ENCODE results near the gene GOLGA6L10.
"Not testable (repeated sequence)": the region's sequence is repeated elsewhere in the genome, so short reads cannot be mapped to it uniquely, and the experiment has no call there.

The GOLGA6L10 gene, protein sequence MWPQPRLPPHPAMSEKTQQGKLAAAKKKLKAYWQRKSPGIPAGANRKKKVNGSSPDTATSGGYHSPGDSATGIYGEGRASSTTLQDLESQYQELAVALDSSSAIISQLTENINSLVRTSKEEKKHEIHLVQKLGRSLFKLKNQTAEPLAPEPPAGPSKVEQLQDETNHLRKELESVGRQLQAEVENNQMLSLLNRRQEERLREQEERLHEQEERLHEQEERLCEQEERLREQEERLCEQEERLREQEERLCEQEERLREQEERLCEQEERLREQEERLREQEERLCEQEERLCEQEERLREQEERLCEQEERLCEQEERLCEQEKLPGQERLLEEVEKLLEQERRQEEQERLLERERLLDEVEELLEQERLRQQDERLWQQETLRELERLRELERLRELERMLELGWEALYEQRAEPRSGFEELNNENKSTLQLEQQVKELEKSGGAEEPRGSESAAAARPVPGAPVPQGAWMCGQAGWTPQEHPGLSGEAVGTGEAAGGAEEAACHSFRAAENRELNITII

DNA sequence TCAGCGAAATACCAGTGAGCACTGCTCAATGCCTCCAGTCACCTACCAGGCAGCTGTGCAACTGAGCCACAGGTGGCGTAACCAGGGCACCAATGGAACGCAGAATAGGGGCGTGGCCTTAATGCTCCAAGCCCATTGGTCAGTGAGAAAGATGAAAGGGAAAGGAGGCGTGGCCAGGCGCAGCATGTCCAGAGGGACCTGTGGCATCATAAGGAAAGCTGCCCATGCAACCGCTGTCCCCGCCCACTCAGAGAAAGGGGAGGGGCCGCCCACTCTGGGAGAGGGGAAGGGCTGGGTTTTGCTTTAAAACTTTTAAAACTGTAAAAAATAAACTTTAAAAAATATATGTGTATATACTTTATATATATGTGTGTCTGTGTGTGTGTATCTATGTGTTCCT, at the start of gene GOLGA6L10:
Gene GOLGA6L10, minus strand, starts transcription at position 101 of the 400 bp plus-strand sequence. Its CDS starts 100 bp downstream, at position 1.
- not testable (repeated sequence) for DNase-seq

DNA sequence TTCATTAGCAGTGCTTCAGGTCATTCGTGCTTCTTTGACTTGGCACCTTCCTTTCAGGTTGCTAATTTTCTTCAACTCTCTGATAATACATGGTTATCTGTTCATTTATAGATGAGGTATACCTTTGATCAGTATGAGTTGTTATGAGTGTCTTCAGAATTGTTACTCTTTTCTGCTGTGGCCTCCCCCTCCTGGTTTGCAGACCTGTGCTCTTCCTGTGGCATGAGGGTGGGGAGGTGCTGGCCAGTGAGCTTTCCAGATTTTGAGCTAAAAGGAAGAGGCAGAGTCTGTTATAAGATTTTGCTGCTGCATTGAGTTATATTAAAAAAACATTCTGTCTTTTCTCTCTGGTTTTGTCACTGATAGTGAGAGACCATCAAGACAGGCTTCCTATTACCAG, 49.5 kb upstream of the GOLGA6L10 start:
- DNase-seq = no peak

DNA sequence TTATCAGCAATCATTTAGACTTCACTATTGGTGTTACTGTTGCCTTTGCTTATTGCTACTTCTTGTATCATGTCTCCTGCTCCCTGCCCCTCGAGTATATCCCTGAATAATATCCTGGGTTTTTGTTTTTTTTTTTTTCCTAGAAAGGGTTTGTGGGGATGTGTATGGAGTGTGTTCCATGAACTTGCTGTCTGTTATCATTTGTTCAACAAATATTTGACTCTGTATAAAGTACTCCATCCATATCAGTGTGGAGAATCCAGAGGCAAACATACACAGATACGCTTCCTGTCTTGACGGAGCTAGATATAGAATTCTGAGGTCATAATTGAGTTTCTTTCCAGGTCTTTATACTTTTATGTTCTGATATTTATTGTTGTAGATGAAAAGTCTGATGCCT, 48.5 kb upstream of the GOLGA6L10 start:
- no peak for DNase-seq

DNA sequence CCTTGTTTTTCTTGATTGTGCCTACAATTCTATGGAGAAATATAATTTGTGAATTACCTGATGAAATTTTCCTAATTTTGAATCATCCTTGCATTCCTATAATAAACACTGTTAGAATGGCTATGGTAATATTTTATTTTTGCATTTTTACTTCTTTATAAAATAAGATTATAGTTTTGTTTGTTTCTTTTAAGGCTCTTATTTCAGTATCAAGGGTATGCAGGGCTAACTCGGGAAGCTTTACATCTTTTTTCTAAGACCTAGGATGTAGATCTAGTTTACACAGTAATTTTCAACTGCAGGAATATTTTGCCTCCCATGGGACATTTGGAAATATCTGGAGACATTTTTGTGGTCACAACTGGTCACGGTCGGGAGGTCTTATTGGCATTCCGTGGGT, 46.5 kb upstream of the GOLGA6L10 start:
- DNase-seq = not testable (repeated sequence)

DNA sequence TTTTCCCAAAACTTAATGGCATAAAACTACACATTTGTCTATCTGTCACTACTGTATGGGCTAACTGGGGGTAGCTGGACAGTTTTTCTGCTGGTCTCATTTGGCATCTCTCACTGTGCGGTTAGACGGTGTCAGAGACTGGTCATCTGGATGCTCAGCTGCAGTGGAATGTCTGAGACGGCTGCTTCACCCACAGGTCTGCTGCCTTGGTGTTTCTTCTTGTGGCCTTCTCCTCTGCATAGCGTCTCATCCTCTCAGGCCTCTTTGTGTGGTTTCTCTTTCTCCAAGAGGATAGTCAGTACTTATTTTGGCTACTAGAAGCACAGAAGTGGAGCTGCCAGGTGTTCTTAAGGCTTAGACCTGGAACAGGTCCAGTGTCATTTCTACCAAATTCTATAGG, 44.4 kb upstream of the GOLGA6L10 start:
- no peak for DNase-seq

DNA sequence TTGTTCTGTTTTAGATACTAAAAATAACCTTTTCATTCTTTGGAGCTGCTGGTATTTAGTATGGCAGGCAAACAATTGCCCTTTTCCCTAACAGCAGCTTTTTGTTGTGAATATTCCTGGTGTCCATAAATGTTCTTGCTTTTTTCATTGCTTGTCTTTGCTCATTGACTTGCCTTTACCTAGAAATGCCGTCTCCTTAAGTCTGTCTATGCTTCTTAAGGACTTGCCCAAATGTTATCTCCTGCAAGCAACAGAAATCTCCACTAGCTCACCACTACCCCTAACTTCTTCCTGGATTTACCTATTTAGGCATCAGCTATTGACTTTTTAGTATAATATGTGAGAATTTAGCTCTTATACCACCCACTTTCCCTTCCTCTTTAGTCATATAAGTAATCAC, 42.8 kb upstream of the GOLGA6L10 start:
- DNase-seq = not testable (repeated sequence)

DNA sequence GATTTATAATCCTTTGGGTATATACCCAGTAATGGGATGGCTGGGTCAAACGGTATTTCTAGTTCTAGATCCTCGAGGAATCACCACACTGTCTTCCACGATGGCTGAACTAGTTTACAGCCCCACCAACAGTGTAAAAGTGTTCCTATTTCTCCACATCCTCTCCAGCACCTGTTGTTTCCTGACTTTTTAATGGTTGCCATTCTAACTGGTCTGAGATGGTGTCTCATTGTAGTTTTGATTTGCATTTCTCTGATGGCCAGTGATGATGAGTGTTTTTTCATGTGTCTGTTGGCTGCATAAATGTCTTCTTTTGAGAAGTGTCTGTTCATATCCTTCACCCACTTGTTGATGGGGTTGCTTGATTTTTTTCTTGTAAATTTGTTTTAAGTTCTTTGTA, 40.9 kb upstream of the GOLGA6L10 start:
- not testable (repeated sequence) for DNase-seq

DNA sequence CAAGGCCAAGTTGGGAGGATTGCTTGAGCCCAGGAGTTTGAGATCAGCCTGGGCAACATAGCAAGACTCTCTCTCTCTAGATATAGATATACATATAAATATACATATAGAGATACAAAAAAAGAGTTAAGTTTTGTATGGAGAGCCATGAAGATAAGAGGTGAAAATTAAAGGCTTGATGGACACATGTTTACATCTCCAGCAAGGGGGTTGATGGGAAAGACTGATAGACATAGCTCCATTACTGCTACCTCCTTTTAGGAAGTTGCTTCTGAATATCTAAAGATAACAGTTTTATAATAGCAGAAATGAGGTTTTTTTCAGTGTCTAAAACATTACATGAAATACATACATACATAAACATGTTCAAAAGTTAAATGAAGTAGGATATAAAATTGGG, 37.9 kb upstream of the GOLGA6L10 start:
- DNase-seq = not testable (repeated sequence)

DNA sequence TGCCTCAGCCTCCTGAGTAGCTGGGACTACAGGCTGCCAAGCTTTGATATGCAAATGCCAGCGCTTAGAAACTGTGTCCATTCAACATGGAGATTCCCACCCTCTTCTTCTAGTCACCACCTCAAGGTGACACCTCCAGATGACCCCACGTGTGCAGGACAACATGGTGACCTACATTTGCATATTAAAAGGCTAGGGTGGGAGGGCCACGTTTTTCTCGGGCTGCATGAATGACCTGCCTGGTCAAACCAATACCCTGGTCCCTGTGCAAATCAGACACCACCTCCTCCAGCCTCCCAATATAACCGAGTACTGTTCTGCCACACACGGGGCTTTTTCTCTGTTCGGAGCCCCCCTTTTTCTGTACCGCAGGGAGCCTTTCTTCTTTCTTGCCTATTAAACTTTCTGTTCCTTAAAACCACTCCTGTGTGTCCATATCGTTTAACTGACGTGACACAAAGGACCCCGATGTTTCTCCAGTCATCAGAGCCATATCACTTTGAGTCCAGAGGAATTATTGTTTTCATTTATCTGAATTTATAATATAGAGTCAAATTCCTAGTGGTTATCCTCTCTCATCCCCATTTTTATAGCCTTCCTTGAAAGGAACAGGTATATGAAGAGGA, 32.2 kb upstream of the GOLGA6L10 start:
- DNase-seq = not testable (repeated sequence)

DNA sequence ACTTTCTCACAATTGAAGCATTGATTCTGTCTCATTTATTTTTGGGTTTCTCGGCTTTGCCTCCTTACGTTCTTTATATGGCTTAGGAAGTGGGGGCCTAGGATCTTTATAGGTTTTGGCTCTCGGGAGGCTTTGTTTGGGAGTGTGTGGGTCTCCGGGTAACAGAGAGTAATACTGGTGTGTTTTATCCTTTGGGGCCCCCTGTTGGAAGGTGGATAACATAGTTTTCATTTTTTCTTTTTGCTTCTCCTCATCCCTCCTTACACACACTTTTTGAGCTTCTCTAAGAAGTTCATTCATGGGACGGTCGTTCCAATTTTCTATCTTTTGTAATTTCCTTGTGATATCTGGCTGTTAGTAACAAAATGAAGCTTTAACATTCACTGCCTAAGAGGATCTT, 30.3 kb upstream of the GOLGA6L10 start:
- not testable (repeated sequence) for DNase-seq

DNA sequence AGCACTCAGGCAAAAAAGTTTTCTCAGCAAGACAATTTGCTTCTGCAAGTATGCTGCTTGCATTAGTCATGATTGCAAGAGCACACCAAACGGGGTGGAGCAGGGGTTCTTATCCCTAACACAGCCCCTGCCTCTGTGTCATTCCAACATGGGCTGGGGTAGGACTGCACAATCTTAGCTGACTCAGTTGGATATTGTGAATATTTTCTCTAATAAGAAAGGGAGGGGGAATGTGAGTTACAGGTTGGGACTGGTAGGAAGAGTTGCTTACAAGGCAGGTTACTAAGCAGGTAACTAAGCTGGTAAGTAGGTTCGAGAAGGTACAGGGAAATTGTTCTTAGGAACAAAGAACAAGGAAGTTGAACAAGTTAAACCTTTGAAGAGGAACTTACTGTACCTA, 24.4 kb upstream of the GOLGA6L10 start:
- not testable (repeated sequence) for DNase-seq

DNA sequence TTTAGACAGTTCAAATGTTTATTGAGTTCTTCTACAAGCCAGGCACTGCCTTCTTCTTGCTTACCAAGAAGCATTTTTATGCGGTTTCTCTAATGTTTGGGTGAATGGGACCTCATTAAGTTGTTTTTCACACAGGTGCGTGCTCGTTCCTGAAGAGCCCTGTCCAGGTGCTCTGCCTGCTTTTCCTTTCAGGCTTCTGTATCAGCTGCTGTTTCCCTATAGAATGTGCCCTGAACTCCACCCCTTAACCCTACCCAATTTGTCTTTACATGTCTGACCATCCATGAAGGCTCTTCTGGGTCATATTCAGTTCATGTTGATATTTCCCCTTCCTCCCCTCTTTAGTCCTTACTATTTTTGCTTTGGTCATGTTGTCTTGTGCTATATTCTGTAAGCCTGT, 22.4 kb upstream of the GOLGA6L10 start:
- no peak for DNase-seq

DNA sequence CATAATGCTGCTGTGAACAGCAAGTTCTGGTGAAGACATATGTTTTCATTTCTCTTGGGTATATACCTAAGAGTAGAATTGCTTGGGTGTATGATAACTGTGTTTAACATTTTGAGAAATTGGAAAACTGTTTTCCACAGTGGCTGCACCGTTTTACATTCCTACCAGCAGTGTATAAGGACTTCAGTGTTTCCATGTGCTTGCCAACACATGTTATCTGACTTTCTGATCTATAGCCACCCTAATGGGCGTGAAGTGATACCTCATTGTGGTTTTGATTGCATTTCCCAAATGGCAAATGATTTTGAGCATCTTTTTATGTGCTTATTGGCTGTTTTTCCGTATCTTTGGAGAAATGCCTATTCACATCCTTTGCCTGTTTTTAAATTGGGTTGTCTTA, 18.5 kb upstream of the GOLGA6L10 start:
- DNase-seq = not testable (repeated sequence)

DNA sequence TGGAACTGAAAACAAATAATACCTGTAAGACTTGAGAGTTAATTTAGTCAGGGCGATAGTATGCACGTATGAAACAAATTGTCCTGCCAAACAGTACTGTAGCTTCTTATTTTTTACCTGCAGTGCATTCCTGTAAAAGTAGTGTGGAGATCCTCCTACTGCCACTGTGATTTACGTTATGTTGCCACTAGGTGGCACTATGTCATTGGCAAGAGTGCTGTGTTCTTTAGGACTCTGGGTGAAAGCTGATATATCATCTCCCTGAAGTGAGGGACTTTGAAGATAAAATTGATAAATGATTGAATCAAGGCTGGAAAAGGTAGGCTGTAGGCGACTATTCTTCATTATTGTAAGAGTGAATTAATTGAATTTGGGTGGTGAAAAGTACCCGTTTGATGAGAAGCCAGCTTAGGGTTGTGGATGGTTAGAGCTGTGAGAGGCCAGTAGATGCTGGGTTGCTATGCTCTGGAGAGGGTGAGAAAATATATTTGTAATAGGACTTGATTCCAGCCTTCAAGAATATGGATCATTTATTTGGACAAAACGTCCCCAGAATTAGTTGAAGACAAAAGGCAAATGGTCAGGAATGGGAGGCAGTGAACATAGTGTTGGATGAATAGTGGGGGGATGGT, 16.5 kb upstream of the GOLGA6L10 start:
- DNase-seq = not testable (repeated sequence)

DNA sequence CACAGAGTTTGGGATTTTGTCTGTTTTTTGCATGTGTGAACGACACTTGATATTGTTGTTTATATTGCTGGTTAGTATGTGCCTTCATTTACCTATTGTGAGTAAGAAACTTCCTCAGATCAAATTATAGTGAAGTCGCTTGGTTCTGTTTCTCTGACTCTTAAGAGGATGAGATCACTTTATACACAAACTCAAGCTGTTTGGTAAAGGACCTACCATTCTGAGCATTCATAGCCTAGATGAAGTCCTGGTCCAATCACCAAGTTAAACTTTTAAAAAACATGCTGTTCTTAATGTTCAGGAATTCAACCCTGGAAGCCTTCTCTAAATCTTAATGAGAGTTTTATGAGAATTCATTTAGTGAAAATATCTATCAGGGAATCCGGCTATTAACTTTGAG, 15.3 kb upstream of the GOLGA6L10 start:
- not testable (repeated sequence) for DNase-seq

DNA sequence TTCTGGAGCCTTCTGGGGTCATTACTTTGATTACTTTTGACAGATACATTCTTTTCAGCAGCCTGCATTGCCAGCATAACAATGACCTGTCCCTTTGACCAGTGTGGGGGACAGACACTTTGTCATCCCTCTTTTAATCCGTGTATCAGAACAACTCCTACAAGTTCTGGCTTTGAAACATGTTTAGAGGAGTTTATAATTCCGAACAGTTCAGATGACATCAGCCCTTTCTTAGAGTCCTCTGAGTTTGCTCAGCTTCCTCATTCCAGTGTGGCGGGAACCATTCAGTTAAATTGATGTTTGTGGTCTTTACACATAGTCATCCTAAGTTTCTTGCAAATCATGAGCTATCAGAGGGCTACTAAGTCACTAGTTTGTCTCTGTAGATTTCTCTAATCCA, 13.5 kb upstream of the GOLGA6L10 start:
- not testable (repeated sequence) for DNase-seq

DNA sequence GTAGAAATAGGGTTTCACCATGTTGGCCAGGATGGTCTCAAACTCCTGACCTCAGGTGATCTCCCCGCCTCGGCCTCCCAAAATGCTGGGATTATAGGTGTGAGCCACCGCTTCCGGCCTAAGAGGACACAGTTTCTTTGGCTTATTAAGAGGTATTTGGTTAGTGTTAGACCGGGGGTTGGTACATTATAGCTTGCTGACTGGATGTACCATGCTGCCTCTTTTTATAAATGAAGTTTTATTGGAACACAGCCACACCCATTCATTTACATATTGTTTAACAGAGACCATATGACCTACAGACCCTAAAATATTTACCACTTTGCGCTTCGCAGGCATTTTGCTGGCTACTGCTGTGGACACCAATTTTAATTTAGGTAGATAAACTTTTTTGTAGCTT, 11.3 kb upstream of the GOLGA6L10 start:
- not testable (repeated sequence) for DNase-seq

DNA sequence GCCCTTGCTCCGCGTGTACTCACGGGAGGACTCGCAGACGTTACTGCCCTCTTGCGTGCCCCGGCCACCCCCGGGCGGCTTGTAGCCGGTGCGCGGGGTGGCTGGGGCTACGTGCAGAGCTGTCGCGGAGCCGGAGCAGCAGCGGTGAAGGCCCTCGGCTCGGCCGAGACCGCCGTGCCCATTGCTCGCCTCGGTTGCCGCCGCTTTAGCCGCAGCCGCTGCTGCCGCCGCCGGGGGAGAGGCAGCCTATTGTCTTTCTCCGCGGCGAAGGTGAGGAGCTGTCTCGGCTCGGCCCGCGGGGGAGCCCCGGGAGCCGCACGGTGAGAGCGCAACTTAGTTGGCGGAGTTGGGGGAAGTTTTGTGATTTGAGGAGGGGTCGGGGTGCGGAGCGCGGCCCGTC, 5.8 kb upstream of the GOLGA6L10 start:
- DNase-seq = not testable (repeated sequence)

DNA sequence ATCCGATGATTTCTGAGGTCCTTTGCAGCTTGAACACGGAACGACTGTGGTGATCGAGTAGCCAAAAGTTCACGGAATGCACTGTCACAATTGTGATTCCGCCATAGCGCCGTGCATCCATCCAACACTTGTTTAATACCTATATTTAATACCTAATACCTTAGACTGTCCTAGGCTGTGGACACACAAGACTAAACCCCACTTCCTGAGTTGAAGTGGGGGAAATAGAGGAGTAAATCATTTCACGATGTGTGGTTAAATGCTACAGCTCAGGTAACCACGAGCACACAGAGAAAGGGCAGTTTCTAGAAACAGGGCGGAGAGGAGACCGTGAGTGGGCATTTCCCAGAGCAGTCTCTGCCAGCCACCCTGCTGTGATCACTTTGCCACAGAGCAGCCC, 5.3 kb upstream of the GOLGA6L10 start:
- not testable (repeated sequence) for DNase-seq

DNA sequence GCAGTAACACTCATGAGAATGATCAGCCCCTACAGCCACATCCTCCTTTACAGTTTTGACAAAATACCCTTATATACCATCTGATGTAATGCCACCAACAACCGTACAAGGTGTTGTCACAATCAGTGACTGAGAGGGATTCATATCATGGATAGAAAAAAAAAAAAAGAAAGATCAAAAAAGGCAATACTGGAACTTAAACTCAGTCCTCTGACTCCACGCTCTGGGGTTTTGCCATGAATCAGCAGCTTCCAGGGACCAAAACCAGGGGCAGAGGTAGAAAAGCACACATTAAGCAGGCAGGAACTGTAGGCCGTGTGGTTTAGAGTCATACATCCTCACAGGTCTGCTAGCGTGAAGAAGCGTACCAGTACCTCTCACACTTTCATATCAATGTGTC, 1.6 kb downstream of the GOLGA6L10 start:
- not testable (repeated sequence) for DNase-seq

DNA sequence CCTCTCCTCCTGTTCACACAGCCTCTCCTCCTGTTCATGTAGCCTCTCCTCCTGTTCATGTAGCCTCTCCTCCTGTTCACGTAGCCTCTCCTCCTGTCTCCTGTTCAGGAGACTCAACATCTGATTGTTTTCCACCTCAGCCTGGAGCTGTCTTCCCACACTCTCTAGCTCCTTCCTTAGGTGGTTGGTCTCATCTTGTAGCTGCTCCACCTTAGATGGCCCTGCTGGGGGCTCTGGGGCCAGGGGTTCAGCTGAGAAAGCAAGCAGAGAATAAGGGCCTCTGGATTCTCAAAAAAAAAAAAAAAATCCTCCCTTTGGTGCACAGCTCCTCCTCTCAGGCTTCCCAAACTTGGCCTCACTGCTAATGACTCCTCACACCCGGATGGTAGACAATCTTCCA, 4.1 kb downstream of the GOLGA6L10 start:
- DNase-seq = not testable (repeated sequence)

DNA sequence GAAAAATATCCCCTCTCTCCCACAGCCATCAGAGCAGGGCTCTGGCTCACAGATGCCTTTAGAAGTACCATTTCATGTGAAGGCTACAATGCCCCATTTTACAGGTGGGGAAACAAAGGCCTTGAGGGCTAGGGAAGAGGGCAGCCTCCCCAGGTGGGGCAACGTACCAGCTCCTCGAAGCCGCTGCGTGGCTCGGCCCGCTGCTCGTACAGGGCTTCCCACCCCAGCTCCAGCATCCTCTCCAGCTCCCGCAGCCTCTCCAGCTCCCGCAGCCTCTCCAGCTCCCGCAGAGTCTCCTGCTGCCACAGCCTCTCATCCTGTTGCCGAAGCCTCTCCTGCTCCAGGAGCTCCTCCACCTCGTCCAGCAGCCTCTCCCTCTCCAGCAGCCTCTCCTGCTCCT, 4.9 kb downstream of the GOLGA6L10 start:
- DNase-seq = not testable (repeated sequence)

DNA sequence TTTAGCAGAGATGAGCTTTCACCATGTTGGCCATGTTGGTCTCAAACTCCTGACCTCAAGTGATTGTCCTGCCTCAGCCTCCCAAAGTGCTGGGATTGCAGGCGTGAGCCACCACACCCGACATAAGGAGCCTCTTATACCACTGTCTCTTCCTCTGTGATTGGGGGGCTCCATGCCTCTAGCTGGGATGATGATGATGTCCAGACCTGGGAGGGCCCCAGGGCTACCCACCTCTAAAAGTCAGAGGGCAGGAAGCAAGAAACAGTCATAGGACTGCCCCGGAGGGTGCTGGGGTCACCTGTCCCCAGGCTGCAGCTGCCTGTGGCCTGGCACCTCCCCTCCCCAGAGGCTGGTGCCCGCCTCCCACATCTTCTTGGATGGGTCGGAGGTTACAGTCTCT, 5.4 kb downstream of the GOLGA6L10 start:
- not testable (repeated sequence) for DNase-seq

Measured in NCI-H2081 treated with DMSO at 0.1 percent for 48 hours (cell line).